Stimulated activated naive B cell treated with anti-CD40 and anti-IgM and Interleukin-4, amounts not matched to agents 10 μg/mL and 1 μg/mL and 100 μg/mL, for 72 hours (primary cell): ENCODE measurements around the gene AIFM2.
"Not testable (repeated sequence)": the region's sequence is repeated elsewhere in the genome, so short reads cannot be mapped to it uniquely, and the experiment has no call there.

Experiments
- ATAC-seq, 2 donors: fragments of 150-1000 bp; cut with Tn5 transposase; replicated peaks; 2 replicates each; pipeline ENCODE4 v1.10.0; 2021; ENCODE audit warnings: moderate library complexity in 1 of 2
- DNase-seq: peaks from one replicate; pipeline ENCODE4 v3.0.0; 2021
- H3K27ac Mint-ChIP-seq: one replicate; pipeline ENCODE4 v1.8.0; 2022; ENCODE audit warnings: mild to moderate bottlenecking, mixed read lengths
- H3K27me3 Mint-ChIP-seq, 2 donors: one replicate each; pipeline ENCODE4 v1.8.0; 2022; ENCODE audit warnings: mixed read lengths in 2 of 2
- H3K36me3 Mint-ChIP-seq, 2 donors: one replicate each; pipeline ENCODE4 v1.8.0; 2022; ENCODE audit warnings: mixed read lengths in 2 of 2, mild to moderate bottlenecking in 1 of 2
- H3K4me1 Mint-ChIP-seq, 2 donors: one replicate each; pipeline ENCODE4 v1.8.0; 2022; ENCODE audit warnings: mixed read lengths in 2 of 2, mild to moderate bottlenecking in 1 of 2
- H3K4me3 Mint-ChIP-seq, 2 donors: one replicate each; pipeline ENCODE4 v1.8.0; 2022; ENCODE audit warnings: mild to moderate bottlenecking in 2 of 2, mixed read lengths in 2 of 2, moderate library complexity in 1 of 2
- H3K9me3 Mint-ChIP-seq, 2 donors: one replicate each; pipeline ENCODE4 v1.8.0; 2022; ENCODE audit warnings: mixed read lengths in 2 of 2, mild to moderate bottlenecking in 1 of 2

AIFM2 gene

DNA sequence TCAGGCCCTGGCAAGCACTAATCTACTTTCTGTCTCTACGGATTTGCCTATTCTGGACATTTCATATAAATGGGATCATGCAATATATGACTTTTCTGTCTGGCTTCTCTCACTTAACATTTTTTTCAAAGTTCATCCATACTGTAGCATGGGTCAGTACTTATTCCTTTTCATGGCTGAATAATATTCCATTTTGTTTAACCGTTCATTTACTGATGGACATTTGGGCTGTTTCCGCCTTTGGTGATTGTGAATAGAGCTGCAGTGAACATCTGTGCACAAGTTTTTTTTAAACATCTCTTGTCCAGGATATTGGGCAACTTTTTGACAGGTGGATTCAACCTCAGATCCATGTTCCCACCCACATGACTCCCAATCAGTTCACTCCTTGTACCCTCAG is 31.0 kb downstream of the AIFM2 start:
- DNase-seq (no peak), ATAC-seq (no peak)
- Mint-ChIP-seq H3K27ac (no peak overlapping the region), H3K4me1 (no peaks in the 10 kb centered on the region), H3K4me3 (no peak overlapping the region), H3K9me3 (peaks cover 0 to 4% of the 10 kb centered on the region in 2 donors), H3K36me3 (peaks cover 0 to 5% of the 10 kb centered on the region in 2 donors), H3K27me3 (no peaks in the 10 kb centered on the region)

DNA sequence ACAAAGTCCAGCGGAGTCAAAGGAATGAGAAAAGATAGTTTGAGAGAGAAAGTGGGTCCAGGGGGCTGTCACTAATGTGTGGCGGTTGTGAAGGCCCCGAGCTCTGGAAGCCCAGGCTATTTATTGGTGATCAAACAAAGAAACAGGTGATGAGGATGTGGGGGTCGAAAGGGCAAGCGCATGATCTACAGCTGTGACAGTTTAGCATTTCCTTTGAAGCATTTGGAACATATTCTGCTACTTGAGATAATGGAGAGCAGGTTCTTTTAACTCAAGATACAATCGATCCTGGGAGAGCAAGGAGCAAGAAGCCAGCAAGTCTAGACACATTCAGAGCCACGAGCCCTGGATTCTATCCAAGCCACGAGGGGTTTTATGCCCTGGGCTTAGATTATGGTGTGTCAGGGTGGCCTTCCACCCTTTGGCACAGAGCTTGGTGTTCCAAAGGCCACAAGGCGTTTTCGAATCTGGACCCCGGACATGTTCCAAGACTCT is 31.5 kb downstream of the AIFM2 start:
- H3K4me3 Mint-ChIP-seq, H3K4me1 Mint-ChIP-seq, H3K27ac Mint-ChIP-seq, ATAC-seq, H3K36me3 Mint-ChIP-seq, H3K27me3 Mint-ChIP-seq, DNase-seq, H3K9me3 Mint-ChIP-seq: not testable (repeated sequence)

DNA sequence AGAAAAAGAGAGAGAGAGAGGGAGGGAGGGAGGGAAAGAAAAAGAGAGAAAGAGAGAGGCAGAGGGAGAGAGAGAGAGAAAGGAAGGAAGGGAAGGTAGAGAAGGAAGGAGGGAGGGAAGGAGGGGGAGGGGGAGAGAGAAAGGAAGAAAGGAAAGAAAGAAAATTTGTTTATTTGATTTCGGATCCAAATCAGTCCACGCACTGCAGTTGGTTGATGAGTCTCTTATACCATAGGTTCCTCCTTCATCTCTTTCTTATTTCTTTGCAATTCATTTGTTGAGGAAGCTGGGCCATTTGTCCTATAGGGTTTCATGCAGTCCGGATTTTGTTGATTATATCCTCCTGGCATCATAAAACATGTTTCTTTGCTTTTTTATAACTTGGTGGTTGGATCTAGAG is 34.4 kb downstream of the AIFM2 start:
- ATAC-seq: no peak
- H3K27ac Mint-ChIP-seq: no peak overlapping the region
- no peak overlapping the region for H3K4me3 Mint-ChIP-seq
- no peaks in the 10 kb centered on the region for H3K27me3 Mint-ChIP-seq
- DNase-seq: no peak
- H3K9me3 Mint-ChIP-seq: peaks cover 0 to 4% of the 10 kb centered on the region in 2 donors
- no peaks in the 10 kb centered on the region for H3K4me1 Mint-ChIP-seq
- H3K36me3 Mint-ChIP-seq: peaks cover 0 to 5% of the 10 kb centered on the region in 2 donors

DNA sequence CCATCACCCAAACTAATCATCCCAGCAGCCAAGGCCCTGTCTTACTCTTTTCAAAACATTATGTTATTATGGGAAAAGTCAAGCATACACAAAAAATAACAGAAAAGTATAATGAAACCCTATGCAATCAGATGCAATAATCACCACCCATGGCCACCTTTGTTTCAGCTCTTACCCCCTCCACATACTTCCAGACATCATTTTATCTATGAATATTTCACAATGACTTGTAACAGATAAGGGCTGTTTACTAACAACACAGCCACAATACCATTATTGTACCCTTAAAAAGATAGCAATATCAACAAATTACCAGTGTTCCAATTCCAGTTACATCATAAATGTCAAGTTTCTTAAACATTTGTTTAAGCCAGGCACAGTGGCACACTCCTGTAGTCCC is 35.2 kb downstream of the AIFM2 start:
- peaks cover 0 to 5% of the 10 kb centered on the region in 2 donors for H3K36me3 Mint-ChIP-seq
- no peak for DNase-seq
- no peaks in the 10 kb centered on the region for H3K27me3 Mint-ChIP-seq
- no peak overlapping the region for H3K4me3 Mint-ChIP-seq
- H3K27ac Mint-ChIP-seq: no peak overlapping the region
- no peak for ATAC-seq
- H3K9me3 Mint-ChIP-seq: peaks cover 0 to 4% of the 10 kb centered on the region in 2 donors
- no peaks in the 10 kb centered on the region for H3K4me1 Mint-ChIP-seq

DNA sequence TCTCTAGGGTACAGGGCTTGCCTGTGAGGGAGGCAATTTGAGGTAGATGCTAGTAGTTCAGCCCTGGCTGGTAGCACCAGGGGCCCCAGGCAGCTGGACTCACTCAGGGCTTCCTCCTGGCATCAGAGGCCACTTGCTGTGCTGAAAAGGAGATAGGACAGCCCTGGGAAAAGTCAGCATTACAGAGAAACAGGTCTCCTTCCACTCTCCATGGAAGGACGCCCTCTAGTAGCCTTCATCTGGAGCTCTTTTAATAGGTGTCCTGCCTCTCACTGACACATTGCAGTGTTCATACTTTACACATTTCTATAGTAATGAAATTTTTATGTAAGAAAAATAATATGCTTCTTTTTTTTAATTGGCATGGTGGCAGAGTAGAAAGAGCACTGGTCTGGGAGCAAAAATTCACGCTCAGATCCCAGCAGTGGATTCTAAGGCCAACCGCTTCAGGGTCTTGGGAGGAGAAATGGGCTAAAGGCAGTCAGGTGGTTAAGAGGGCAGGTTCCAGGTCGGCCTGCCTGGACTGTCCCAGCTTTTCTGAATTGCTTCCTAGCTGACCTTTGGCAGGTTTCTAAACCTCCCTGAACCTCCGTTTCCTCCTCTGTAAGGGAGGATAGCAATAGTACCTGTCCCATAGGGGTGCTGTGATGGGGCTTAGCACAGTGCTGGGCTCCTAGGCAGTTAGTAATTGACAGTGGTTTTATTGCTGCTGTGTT is 35.8 kb downstream of the AIFM2 start:
- no peaks in the 10 kb centered on the region for H3K4me1 Mint-ChIP-seq
- no peak overlapping the region for H3K27ac Mint-ChIP-seq
- ATAC-seq (no peak), DNase-seq (no peak)
- H3K4me3 Mint-ChIP-seq: no peak overlapping the region
- peaks cover 0 to 5% of the 10 kb centered on the region in 2 donors for H3K36me3 Mint-ChIP-seq
- H3K27me3 Mint-ChIP-seq: no peaks in the 10 kb centered on the region
- H3K9me3 Mint-ChIP-seq: peaks cover 0 to 4% of the 10 kb centered on the region in 2 donors

DNA sequence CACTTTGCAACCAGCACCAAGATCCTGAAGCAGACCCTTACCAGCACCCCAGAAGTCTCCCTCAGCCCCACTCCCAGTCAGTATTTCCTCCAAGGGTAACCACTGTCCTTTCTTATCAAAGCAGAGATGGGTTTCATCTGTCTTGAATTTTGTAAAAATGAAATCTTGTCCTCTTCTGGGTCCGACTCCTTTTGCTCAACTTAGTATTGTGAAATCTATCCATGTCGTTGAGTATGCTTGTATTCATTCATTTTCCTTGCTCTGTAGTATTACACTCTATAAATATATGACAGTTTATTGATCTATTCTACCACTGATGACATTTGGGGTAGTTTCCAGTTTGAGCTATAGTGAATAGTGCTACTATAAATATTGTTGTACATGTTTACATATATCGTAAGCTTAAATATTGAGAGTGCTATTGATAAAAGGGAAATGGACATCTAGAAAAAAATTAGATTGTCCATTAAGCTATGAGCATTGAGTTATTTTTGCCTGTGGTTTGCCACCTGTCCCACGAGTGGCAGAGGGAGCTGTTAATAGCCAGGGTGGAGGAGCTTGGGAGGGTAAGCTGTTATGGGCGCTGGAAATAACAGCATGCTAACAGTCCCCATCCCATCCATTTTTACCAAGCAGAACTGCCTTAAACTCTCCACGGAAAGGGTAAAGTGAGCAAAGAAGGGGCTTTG is 36.5 kb downstream of the AIFM2 start:
- Mint-ChIP-seq H3K36me3 (peaks cover 0 to 5% of the 10 kb centered on the region in 2 donors), H3K9me3 (no peaks in the 10 kb centered on the region), H3K27ac (no peak overlapping the region), H3K4me3 (no peak overlapping the region), H3K27me3 (no peaks in the 10 kb centered on the region), H3K4me1 (no peaks in the 10 kb centered on the region)
- DNase-seq: no peak
- no peak for ATAC-seq

DNA sequence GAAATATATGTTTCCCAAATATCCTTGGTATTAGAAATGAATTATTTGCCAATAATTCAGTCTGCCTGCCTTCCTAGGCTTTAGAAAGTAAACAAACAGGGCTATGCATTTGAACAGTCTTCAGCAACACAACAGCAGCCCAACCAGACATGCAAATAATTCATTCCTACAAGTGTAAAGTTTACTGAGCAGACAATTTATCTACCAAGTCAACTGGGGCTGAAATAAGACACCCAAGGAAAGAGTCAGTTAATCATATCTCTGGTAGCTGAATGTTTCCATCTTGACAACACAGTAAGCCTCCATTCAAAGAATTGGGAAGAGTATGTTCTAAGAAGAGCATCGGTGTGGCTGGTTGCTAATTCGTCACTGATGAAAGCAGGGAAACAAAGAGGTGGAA is 38.4 kb downstream of the AIFM2 start:
- Mint-ChIP-seq H3K9me3 (no peaks in the 10 kb centered on the region), H3K4me1 (no peaks in the 10 kb centered on the region), H3K4me3 (no peak overlapping the region), H3K27me3 (no peaks in the 10 kb centered on the region), H3K36me3 (peaks cover 0 to 3% of the 10 kb centered on the region in 2 donors), H3K27ac (no peak overlapping the region)
- ATAC-seq (no peak), DNase-seq (no peak)

DNA sequence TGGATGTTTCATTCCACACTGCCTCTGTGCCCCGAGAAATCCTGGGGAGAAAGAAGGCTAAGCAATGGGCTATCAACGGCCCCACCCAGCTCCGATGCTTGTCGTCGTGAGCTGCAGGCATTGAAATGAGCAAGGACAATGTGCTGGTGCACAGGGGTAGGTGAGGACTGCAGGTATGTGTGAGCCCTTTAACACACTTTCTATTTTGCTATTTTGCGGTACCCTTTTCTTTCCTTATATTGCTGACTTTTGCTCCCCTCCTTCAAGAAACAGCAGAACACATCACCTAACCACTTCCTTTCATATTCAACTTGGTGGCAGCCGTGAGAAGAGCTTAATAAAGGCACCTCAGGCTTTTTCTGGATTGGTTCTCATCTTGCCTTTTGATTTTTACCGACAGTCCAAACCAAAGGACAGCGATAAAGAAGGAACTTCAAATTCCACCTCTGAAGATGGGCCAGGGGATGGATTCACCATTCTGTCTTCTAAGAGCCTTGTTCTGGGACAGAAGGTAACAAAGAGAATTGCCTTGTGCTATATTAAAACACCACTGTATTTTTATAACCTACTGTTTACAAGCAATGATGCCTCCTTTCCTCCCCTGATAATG is 39.2 kb downstream of the AIFM2 start:
- Mint-ChIP-seq H3K27me3 (no peaks in the 10 kb centered on the region), H3K4me3 (no peak overlapping the region), H3K36me3 (no peaks in the 10 kb centered on the region), H3K9me3 (no peaks in the 10 kb centered on the region), H3K4me1 (no peaks in the 10 kb centered on the region), H3K27ac (no peak overlapping the region)
- DNase-seq (no peak), ATAC-seq (no peak)

DNA sequence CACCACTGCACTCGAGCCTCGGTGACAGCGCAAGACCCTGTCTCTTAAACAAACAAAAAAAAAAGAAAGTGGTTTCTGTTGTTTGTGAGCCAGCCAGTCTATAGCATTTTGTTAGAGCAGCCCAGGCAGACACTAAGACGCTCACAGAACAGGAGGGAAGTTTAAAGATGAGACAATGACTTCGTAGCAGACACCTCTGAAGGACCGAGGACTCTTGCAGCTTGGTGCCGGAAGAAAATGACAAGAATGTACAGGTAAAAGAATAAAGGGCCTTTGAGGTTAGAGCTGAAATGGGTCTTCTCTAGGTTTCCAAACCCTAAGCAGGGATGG is 40.3 kb downstream of the AIFM2 start:
- Mint-ChIP-seq H3K4me3 (no peak overlapping the region), H3K36me3 (no peaks in the 10 kb centered on the region), H3K27ac (no peak overlapping the region), H3K9me3 (no peaks in the 10 kb centered on the region), H3K27me3 (peaks cover 0 to 4% of the 10 kb centered on the region in 2 donors), H3K4me1 (no peaks in the 10 kb centered on the region)
- DNase-seq: no peak
- no peak for ATAC-seq

DNA sequence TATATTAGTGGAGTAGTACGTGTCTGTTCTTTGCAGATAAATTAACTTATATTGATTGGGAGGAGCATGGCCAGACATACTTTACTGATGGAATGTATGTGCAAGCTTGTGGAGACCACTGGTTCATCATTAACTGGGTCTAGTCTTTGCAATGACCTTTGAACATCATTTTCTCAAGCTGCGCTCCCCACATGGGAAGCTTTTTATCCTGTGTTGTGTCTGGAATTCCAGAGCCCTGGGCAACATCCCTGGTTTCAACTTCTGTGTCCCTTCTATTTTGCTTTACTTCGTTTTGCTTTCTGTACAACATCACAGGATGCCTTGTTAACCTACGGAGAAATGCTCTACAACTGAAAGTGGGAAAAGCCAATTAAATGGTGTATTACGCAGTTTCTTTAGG is 41.7 kb downstream of the AIFM2 start:
- ATAC-seq (no peak), DNase-seq (no peak)
- Mint-ChIP-seq H3K4me1 (no peaks in the 10 kb centered on the region), H3K36me3 (no peaks in the 10 kb centered on the region), H3K4me3 (no peak overlapping the region), H3K27me3 (peaks cover 0 to 4% of the 10 kb centered on the region in 2 donors), H3K9me3 (no peaks in the 10 kb centered on the region), H3K27ac (no peak overlapping the region)

DNA sequence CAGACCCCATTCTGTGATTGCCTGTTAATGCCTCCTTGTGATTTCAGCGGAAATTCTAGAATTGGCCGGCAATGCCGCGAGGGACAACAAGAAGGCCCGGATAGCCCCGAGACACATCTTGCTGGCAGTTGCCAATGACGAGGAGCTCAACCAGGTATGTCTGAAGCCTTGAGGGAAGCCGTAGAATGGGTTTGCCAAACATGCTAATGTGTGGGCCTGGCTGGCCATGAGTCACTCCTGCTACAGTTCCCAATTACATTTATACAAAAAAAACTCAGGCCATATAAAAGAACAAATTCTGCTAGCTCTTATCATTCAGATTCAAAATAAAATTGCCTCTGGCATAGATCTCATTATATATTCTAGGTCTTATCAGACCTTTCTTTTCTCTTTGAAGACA is 42.6 kb downstream of the AIFM2 start:
- no peak for DNase-seq
- Mint-ChIP-seq H3K27ac (no peak overlapping the region), H3K36me3 (no peaks in the 10 kb centered on the region), H3K9me3 (no peaks in the 10 kb centered on the region), H3K27me3 (peaks cover 0 to 4% of the 10 kb centered on the region in 2 donors), H3K4me1 (no peaks in the 10 kb centered on the region), H3K4me3 (no peak overlapping the region)
- no peak for ATAC-seq

DNA sequence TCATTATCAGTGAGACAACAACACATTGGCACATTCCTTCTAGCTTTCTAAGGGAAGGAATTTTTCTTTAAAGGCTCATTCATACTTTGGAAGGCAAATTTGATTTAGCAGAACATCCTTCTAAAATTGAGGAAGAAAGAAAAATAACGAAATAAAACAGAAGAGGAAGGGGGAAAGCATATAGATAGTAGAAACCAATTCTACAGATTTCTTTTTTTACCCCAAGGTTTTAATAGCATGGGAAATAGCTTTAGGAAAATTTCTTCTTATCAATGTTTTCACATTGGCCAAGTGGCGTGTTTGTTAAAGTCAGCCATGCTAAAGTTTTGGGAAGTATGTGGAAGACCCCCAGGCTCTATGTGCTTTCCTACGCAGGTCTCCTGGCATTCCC is 44.3 kb downstream of the AIFM2 start:
- ATAC-seq (no peak), DNase-seq (no peak)
- H3K4me3 Mint-ChIP-seq: no peak overlapping the region
- no peaks in the 10 kb centered on the region for H3K9me3 Mint-ChIP-seq
- H3K4me1 Mint-ChIP-seq: no peaks in the 10 kb centered on the region
- no peak overlapping the region for H3K27ac Mint-ChIP-seq
- no peaks in the 10 kb centered on the region for H3K36me3 Mint-ChIP-seq
- H3K27me3 Mint-ChIP-seq: peaks cover 0 to 7% of the 10 kb centered on the region in 2 donors

DNA sequence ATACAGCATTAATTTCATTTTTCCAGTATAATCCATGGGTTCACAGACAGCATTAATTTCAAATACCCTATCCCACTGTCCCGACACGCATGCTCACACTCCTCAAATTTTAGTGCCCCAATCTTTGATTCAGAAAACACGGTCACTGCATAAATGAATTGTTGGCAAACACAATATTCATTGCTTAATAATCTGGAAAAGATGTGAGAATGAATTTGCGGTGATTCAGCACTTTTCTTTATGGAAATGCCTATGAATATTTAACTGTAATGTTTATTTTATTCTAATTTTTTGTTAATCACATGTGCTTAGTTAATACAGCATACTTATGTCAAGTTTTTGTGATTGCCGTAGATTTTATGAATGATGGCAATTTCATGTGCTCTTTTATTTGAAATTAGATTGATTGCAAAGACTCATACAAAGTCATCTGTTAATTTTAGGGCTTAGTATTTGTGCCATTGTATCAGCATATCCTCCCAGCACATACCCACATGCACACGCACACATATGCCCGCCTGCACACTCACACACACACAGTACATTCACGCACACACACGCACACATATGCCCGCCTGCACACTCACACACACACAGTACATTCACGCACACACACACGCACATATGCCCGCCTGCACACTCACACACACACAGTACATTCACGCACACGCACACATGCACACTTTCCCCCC is 44.9 kb downstream of the AIFM2 start:
- Mint-ChIP-seq H3K9me3 (no peaks in the 10 kb centered on the region), H3K36me3 (no peaks in the 10 kb centered on the region)
- no peak for ATAC-seq

DNA sequence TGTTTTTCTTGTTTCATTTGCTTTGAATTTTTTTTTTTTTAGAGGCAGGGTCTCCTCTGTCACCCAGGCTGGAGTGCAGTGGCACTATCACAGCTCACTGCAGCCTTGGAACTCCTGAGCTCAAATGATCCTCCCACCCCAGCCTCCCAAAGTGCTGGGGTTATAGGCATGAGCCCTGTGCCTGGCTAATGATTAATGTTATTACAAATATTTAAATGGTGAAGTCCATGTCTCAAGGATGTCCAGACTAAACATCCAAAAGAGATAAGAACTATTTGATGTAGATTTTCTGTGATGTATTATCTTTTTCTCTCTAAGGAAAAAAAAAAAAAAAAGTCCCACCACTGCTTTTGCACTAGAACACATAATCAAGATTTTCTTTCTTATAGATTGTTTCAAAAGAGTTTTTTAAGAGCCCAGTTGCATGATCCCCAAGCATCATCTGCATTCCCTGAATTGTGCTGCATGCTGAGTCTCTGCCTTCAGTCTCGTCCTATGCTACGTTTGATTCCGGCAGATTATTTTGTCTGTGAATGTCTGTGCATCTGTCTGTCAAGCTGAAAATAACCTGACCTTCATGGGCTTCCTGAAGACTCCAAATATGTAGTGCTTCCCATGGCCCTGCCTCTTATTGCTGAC is 46.5 kb downstream of the AIFM2 start:
- Mint-ChIP-seq H3K36me3 (no peaks in the 10 kb centered on the region), H3K4me1 (no peaks in the 10 kb centered on the region), H3K27ac (no peak overlapping the region), H3K27me3 (peaks cover 0 to 11% of the 10 kb centered on the region in 2 donors), H3K4me3 (no peak overlapping the region), H3K9me3 (no peaks in the 10 kb centered on the region)
- no peak for DNase-seq
- no peak for ATAC-seq

More for the DNA sequence above, 44.9 kb downstream of the AIFM2 start:
- Mint-ChIP-seq H3K4me1 (no peaks in the 10 kb centered on the region), H3K27me3 (peaks cover 0 to 7% of the 10 kb centered on the region in 2 donors), H3K4me3 (no peak overlapping the region), H3K27ac (no peak overlapping the region)
- no peak for DNase-seq
